WI38 (cell line): ENCODE results near the gene MFAP2.

Experiments used
- H3K4me3 ChIP-seq: 2 replicates; pipeline ENCODE4 v1.5.1; 2011; ENCODE audit warnings: low read depth, mild to moderate bottlenecking, control low read depth, low read length
- TF ChIP-seq, protein P1 (sequence below): IDR thresholded peaks from 2 replicates; pipeline ENCODE4 v1.5.1; 2012; ENCODE audit warnings: low read depth, mild to moderate bottlenecking, control low read depth, low read length

MFAP2 gene

GRCh38 chr1:16996845-16997244 lies 16.4 kb upstream of the MFAP2 start:
- TF ChIP-seq, protein P1, sequence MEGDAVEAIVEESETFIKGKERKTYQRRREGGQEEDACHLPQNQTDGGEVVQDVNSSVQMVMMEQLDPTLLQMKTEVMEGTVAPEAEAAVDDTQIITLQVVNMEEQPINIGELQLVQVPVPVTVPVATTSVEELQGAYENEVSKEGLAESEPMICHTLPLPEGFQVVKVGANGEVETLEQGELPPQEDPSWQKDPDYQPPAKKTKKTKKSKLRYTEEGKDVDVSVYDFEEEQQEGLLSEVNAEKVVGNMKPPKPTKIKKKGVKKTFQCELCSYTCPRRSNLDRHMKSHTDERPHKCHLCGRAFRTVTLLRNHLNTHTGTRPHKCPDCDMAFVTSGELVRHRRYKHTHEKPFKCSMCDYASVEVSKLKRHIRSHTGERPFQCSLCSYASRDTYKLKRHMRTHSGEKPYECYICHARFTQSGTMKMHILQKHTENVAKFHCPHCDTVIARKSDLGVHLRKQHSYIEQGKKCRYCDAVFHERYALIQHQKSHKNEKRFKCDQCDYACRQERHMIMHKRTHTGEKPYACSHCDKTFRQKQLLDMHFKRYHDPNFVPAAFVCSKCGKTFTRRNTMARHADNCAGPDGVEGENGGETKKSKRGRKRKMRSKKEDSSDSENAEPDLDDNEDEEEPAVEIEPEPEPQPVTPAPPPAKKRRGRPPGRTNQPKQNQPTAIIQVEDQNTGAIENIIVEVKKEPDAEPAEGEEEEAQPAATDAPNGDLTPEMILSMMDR: no peak
- H3K4me3 ChIP-seq: no peak overlapping the region

DNA sequence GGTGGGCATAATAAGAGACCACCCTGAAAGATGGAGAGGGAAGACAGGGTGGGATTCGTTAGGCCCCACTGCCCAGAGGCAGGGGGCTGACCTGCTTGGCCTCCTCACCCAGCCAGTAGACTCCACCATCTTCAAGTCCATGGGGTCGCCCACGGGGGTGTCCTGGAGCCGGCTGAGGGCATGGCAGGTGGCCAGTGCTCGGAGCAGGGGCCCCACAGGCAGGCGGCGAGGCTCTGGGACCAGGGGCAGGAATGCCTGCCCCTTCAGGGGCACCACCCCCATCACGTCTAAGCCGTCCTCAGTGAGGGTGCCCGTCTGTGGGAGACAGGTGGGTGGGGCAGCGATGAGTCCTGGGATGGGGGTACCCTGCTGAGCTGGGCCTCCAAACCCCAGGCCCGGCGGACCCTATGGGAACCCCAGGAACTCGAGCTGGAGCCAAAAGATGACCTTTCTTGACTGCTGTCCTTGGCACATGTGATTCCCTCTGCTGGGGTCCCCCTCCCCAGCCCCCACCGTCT lies 13.2 kb upstream of the MFAP2 start:
- H3K4me3 ChIP-seq: no peak overlapping the region
- TF ChIP-seq, protein P1: no peak

GRCh38 chr1:16992675-16993074 lies 12.3 kb upstream of the MFAP2 start:
- TF ChIP-seq, protein P1: no peak
- no peak overlapping the region for H3K4me3 ChIP-seq

GRCh38 chr1:16992102-16992501 lies 11.7 kb upstream of the MFAP2 start:
- H3K4me3 ChIP-seq: no peak overlapping the region
- TF ChIP-seq, protein P1: no peak

GRCh38 chr1:16991571-16991970 lies 11.2 kb upstream of the MFAP2 start:
- TF ChIP-seq, protein P1: no peak
- no peak overlapping the region for H3K4me3 ChIP-seq

DNA sequence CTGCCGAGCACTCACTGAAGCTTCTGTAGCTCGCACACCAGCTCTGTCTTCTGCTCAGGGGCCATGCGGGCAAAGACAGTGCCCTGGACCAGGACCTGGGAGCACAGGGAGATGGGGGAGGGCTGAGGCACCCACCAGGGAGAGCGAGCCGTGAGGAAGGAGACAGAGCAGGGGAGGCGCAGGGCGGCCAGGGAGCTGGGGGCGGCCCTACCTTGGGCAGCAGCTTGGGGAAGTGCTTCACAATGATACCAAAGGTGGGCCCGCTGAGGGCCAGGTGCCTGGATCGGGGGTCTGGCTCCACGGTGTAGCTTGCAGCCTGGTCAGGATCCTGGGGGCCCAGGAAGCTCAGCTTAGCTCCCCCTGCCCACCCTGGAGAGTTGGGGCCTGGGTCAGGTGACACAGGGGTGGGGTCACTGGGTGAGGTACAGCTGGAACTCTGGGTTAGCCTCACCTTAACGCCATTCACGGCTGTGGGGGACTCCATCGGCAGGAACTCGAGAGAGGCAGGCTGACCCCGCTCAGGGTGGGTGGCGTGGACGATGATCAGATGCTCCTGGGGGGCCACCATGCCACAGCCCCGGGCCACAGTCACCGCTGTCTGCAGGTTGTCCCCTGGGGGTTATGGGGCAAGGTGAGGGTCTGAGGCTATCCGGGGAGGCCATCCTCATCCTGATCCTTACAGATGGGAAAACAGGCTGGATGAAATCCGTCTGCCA lies 9.4 kb upstream of the MFAP2 start:
- no peak overlapping the region for H3K4me3 ChIP-seq
- TF ChIP-seq, protein P1: no peak

- TF ChIP-seq, protein P1: no peak
- H3K4me3 ChIP-seq: no peak overlapping the region
These were observed 7.8 kb upstream of the MFAP2 start for GRCh38 chr1:16988210-16988609.
